ENCODE data around the gene MEGF11.

MEGF11 gene

DNA sequence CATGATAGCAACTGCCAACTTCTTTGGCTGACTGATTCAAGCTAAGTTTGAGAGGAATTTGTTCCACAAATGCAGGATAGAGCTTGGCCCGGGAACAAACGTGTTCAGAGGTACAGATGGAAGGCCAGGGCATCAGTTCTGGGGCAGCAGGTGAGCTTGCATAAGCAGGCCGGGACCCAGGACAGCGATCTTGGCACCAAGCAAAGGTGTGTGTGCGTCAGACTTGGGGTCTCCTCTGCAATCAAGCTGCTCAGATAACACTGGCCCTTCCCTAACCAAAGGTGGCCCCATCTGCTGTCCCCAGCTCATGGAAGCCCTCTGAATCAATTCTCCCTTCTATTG is 155.6 kb downstream of the MEGF11 start:
- Histone ChIP-seq H3K9me3 (ENCODE audit: low read length) (no peaks in the 10 kb centered on the region), H3K9me2 (ENCODE audit: low read depth, low read length) (no peaks in the 10 kb centered on the region), H3K36me3 (ENCODE audit: insufficient read depth, low read length) (peaks cover 41% of the 10 kb centered on the region), H2AFZ (ENCODE audit: low read length) (no peak overlapping the region), H3K4me1 (ENCODE audit: insufficient read depth, low read length, severe bottlenecking) (no peaks in the 10 kb centered on the region), H3K4me2 (ENCODE audit: low read length) (no peak overlapping the region), H3K27ac (ENCODE audit: low read depth, low read length, poor library complexity, severe bottlenecking) (no peak overlapping the region), H3K27me3 (ENCODE audit: insufficient read depth, low read length) (no peaks in the 10 kb centered on the region), H3F3A (ENCODE audit: insufficient read depth, low read length) (no peaks in the 10 kb centered on the region), H3K9ac (ENCODE audit: low read length) (no peak overlapping the region), H3K79me2 (ENCODE audit: insufficient read depth, low read length) (no peaks in the 10 kb centered on the region), H4K20me1 (ENCODE audit: insufficient read depth, low read length) (no peaks in the 10 kb centered on the region), H3K4me3 (ENCODE audit: low read depth, low read length, poor library complexity, severe bottlenecking) (no peak overlapping the region)
- TF ChIP-seq, protein P1, sequence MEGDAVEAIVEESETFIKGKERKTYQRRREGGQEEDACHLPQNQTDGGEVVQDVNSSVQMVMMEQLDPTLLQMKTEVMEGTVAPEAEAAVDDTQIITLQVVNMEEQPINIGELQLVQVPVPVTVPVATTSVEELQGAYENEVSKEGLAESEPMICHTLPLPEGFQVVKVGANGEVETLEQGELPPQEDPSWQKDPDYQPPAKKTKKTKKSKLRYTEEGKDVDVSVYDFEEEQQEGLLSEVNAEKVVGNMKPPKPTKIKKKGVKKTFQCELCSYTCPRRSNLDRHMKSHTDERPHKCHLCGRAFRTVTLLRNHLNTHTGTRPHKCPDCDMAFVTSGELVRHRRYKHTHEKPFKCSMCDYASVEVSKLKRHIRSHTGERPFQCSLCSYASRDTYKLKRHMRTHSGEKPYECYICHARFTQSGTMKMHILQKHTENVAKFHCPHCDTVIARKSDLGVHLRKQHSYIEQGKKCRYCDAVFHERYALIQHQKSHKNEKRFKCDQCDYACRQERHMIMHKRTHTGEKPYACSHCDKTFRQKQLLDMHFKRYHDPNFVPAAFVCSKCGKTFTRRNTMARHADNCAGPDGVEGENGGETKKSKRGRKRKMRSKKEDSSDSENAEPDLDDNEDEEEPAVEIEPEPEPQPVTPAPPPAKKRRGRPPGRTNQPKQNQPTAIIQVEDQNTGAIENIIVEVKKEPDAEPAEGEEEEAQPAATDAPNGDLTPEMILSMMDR (IDR thresholded peaks at IDR 0.05; ENCODE audit: low read length) = no peak
- TF ChIP-seq EZH2 (IDR thresholded peaks at IDR 0.05; ENCODE audit: borderline replicate concordance, low read length) = no peak

DNA sequence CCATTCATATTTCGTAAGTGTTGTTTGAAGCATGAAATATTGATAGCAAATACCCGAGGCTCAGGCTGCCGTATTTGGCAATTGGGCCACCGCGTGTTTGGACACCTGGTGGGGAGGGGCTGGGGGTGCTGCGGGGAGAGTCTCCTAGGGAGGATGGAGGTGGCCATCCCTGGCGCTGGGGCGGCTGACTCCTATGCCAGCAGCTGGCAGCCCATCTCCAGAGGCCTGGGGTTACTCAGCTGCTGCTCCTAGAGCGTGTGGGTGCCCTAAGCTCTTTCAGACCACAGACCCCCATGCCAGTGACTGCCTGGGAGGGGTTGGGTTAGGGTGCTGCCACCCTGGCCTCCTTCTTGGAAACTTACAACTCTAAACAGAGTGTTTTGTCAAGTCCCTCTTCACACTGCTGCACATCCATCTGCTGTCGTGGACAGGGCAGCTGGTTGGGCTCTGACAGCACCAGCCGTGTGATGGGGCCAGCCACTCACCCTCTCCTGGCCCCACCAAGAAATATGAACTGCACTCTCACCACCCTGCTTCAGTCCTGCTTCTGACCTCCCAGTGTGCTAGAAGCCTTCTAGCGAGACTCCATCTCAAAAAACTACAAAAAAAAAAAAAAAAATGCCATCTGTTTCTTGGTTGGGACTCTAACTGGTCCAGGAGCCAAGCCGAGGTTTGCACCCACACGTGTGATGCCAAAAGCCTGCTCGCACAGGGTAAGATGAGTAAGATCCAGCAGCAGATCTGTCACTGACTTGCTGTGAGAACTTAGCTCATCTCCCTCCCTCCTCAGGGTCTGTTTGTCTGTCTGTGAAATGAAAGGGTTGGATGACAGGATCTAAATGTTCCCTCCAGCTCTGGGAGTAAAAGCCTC is 156.2 kb downstream of the MEGF11 start:
- H3K36me3 ChIP-seq (ENCODE audit: insufficient read depth, low read length) = peaks cover 39% of the 10 kb centered on the region
- no peaks in the 10 kb centered on the region for H3K79me2 ChIP-seq (ENCODE audit: insufficient read depth, low read length)
- no peak overlapping the region for H3K4me3 ChIP-seq (ENCODE audit: low read depth, low read length, poor library complexity, severe bottlenecking)
- no peaks in the 10 kb centered on the region for H3K9me2 ChIP-seq (ENCODE audit: low read depth, low read length)
- no peaks in the 10 kb centered on the region for H3K4me1 ChIP-seq (ENCODE audit: insufficient read depth, low read length, severe bottlenecking)
- H3K9me3 ChIP-seq (ENCODE audit: low read length) = no peaks in the 10 kb centered on the region
- H3K9ac ChIP-seq (ENCODE audit: low read length) = no peak overlapping the region
- TF ChIP-seq, protein P1 (IDR thresholded peaks at IDR 0.05; ENCODE audit: low read length) = no peak
- no peak for TF ChIP-seq EZH2 (IDR thresholded peaks at IDR 0.05; ENCODE audit: borderline replicate concordance, low read length)
- H3K27ac ChIP-seq (ENCODE audit: low read depth, low read length, poor library complexity, severe bottlenecking) = no peak overlapping the region
- no peak overlapping the region for H2AFZ ChIP-seq (ENCODE audit: low read length)
- no peak overlapping the region for H3K4me2 ChIP-seq (ENCODE audit: low read length)
- no peaks in the 10 kb centered on the region for H4K20me1 ChIP-seq (ENCODE audit: insufficient read depth, low read length)
- H3F3A ChIP-seq (ENCODE audit: insufficient read depth, low read length) = no peaks in the 10 kb centered on the region
- no peaks in the 10 kb centered on the region for H3K27me3 ChIP-seq (ENCODE audit: insufficient read depth, low read length)

DNA sequence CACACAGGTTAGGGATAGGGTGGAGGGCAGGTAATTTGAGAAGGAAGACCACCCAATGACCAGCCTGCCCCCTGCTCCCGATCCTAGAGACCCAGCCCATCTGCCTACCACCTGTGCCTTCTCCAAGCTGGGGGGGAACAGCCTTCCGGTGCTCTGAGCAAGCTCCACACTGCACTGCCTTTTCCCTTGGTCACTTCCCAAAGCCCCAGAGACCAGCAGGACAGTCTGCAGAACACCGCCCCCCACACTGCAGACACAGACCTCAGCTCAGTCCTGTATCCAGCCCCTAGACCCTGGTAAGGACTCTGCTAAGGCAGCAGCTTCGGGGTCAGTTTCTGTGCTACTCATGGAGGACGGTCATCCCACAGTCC is 156.9 kb downstream of the MEGF11 start:
- no peaks in the 10 kb centered on the region for H3K79me2 ChIP-seq (ENCODE audit: insufficient read depth, low read length)
- H3F3A ChIP-seq (ENCODE audit: insufficient read depth, low read length) = no peaks in the 10 kb centered on the region
- no peaks in the 10 kb centered on the region for H4K20me1 ChIP-seq (ENCODE audit: insufficient read depth, low read length)
- H3K9me3 ChIP-seq (ENCODE audit: low read length) = no peaks in the 10 kb centered on the region
- H2AFZ ChIP-seq (ENCODE audit: low read length) = no peak overlapping the region
- H3K36me3 ChIP-seq (ENCODE audit: insufficient read depth, low read length) = peaks cover 37% of the 10 kb centered on the region
- TF ChIP-seq EZH2 (IDR thresholded peaks at IDR 0.05; ENCODE audit: borderline replicate concordance, low read length) = no peak
- TF ChIP-seq, protein P1 (IDR thresholded peaks at IDR 0.05; ENCODE audit: low read length) = no peak
- H3K4me2 ChIP-seq (ENCODE audit: low read length) = no peak overlapping the region
- no peak overlapping the region for H3K9ac ChIP-seq (ENCODE audit: low read length)
- H3K27ac ChIP-seq (ENCODE audit: low read depth, low read length, poor library complexity, severe bottlenecking) = no peak overlapping the region
- H3K27me3 ChIP-seq (ENCODE audit: insufficient read depth, low read length) = no peaks in the 10 kb centered on the region
- no peaks in the 10 kb centered on the region for H3K4me1 ChIP-seq (ENCODE audit: insufficient read depth, low read length, severe bottlenecking)
- H3K4me3 ChIP-seq (ENCODE audit: low read depth, low read length, poor library complexity, severe bottlenecking) = no peak overlapping the region
- H3K9me2 ChIP-seq (ENCODE audit: low read depth, low read length) = no peaks in the 10 kb centered on the region
